Esophagus muscularis mucosa (tissue), 4 donors: ENCODE results near the gene GPR156.

Experiments
- EP300 ChIP-seq: sonication (generic); formaldehyde crosslinking; IDR thresholded peaks from one replicate; pipeline ENCODE4 v1.6.1; 2017; ENCODE audit warnings: antibody characterized with exemption
- POLR2A ChIP-seq: fragments of 450-650 bp; IDR thresholded peaks from one replicate; pipeline ENCODE4 v1.6.1; 2017; ENCODE audit warnings: antibody characterized with exemption, moderate library complexity, mild to moderate bottlenecking, low read depth
- POLR2AphosphoS5 ChIP-seq, 2 donors: sonication (generic); formaldehyde crosslinking; IDR thresholded peaks; one replicate each; pipeline ENCODE4 v1.6.1; 2017; ENCODE audit warnings: antibody characterized with exemption in 2 of 2
- TF ChIP-seq, protein P1 (sequence below), 3 experiments: fragments of 200-600 bp in 2 of 3; fragments of 450-650 bp in 1 of 3; sonication (generic) in 2 of 3; IDR thresholded peaks; one replicate each; pipeline ENCODE4 v1.5.1; 2017 to 2019; ENCODE audit warnings: antibody characterized with exemption in 3 of 3, mild to moderate bottlenecking in 2 of 3, moderate library complexity in 1 of 3

DNA sequence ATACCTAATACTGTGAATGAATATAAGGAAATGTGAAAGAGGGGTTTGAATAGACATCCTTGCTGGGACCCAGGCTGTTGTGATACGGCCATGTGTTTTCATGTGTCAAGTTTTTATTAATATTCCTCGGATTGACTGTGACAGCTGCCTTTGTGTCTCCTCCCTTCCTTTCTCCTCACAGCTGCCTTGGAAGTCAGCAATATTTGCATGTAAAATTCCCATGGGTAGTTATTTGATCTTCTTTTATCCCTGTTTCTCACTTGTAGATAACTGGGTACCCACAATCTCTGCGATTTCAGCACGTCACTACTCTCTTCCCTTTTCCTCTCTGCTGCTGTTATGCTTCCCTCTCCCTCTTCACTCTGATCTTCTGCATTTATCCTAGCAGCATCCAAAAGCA is 9.4 kb downstream of the GPR156 start:
- TF ChIP-seq, protein P1, sequence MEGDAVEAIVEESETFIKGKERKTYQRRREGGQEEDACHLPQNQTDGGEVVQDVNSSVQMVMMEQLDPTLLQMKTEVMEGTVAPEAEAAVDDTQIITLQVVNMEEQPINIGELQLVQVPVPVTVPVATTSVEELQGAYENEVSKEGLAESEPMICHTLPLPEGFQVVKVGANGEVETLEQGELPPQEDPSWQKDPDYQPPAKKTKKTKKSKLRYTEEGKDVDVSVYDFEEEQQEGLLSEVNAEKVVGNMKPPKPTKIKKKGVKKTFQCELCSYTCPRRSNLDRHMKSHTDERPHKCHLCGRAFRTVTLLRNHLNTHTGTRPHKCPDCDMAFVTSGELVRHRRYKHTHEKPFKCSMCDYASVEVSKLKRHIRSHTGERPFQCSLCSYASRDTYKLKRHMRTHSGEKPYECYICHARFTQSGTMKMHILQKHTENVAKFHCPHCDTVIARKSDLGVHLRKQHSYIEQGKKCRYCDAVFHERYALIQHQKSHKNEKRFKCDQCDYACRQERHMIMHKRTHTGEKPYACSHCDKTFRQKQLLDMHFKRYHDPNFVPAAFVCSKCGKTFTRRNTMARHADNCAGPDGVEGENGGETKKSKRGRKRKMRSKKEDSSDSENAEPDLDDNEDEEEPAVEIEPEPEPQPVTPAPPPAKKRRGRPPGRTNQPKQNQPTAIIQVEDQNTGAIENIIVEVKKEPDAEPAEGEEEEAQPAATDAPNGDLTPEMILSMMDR (IDR thresholded peaks at IDR 0.05), result no peak
- no peak for TF ChIP-seq POLR2A
- no peak for TF ChIP-seq POLR2AphosphoS5 (IDR thresholded peaks at IDR 0.05)
- TF ChIP-seq EP300, result no peak
